ENCODE results near the gene TEX261.

The TEX261 gene

GRCh38 chr2:70961648-70961994 is 33.1 kb downstream of the TEX261 start:
- no peak overlapping the region for H3K4me3 ChIP-seq (replicated peaks in 1 of 2; ENCODE audit: low read depth in 2 of 2, low read length in 2 of 2)
- no peak for DNase-seq (ENCODE audit: low read depth in 2 of 2)
- TF ChIP-seq, protein P1, sequence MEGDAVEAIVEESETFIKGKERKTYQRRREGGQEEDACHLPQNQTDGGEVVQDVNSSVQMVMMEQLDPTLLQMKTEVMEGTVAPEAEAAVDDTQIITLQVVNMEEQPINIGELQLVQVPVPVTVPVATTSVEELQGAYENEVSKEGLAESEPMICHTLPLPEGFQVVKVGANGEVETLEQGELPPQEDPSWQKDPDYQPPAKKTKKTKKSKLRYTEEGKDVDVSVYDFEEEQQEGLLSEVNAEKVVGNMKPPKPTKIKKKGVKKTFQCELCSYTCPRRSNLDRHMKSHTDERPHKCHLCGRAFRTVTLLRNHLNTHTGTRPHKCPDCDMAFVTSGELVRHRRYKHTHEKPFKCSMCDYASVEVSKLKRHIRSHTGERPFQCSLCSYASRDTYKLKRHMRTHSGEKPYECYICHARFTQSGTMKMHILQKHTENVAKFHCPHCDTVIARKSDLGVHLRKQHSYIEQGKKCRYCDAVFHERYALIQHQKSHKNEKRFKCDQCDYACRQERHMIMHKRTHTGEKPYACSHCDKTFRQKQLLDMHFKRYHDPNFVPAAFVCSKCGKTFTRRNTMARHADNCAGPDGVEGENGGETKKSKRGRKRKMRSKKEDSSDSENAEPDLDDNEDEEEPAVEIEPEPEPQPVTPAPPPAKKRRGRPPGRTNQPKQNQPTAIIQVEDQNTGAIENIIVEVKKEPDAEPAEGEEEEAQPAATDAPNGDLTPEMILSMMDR (IDR thresholded peaks at IDR 0.05; ENCODE audit: low read depth, low read length), result no peak

- no peak for DNase-seq (ENCODE audit: low read depth in 2 of 2)
- TF ChIP-seq, protein P1 (IDR thresholded peaks at IDR 0.05; ENCODE audit: low read depth, low read length), result no peak
- no peak overlapping the region for H3K4me3 ChIP-seq (replicated peaks in 1 of 2; ENCODE audit: low read depth in 2 of 2, low read length in 2 of 2)
Observed at GRCh38 chr2:70960833-70961647, 33.6 kb downstream of the TEX261 start.

GRCh38 chr2:70959851-70960832 is 34.5 kb downstream of the TEX261 start:
- H3K4me3 ChIP-seq (replicated peaks in 1 of 2; ENCODE audit: low read depth in 2 of 2, low read length in 2 of 2), result no peak overlapping the region
- no peak for DNase-seq (ENCODE audit: low read depth in 2 of 2)
- TF ChIP-seq, protein P1 (IDR thresholded peaks at IDR 0.05; ENCODE audit: low read depth, low read length), result peak; percentile 13

DNA sequence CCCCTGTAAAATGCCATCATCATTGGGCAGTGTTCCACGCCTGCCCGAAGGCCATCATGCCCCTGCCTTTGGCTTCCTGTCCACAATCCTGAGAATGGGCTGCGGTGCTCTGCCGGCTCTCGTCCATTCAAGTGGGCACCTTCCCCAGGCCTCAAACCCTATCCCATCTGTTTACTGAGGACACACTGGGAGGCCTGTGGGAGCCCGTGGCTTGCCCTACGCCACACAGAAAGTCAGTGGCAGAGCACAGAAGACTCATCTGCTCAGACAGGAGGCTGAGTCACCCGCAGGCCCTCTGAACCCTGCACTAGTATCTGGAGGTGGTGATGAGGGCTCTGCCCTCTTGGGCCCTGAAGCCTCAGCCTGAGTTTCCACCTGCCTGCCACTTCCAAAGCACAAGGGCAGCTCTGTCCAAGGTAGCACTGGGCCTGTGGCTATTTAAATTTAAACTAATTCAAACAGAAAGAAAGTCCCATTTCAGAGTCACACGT is 35.4 kb downstream of the TEX261 start:
- TF ChIP-seq, protein P1 (IDR thresholded peaks at IDR 0.05; ENCODE audit: low read depth, low read length), result no peak
- DNase-seq (ENCODE audit: low read depth in 2 of 2), result no peak

GRCh38 chr2:70958759-70959158 is 35.9 kb downstream of the TEX261 start:
- TF ChIP-seq, protein P1 (IDR thresholded peaks at IDR 0.05; ENCODE audit: low read depth, low read length), result no peak
- DNase-seq (ENCODE audit: low read depth in 2 of 2), result no peak
- no peak overlapping the region for H3K4me3 ChIP-seq (replicated peaks in 1 of 2; ENCODE audit: low read depth in 2 of 2, low read length in 2 of 2)

More for the DNA sequence above, 35.4 kb downstream of the TEX261 start:
- no peak overlapping the region for H3K4me3 ChIP-seq (replicated peaks in 1 of 2; ENCODE audit: low read depth in 2 of 2, low read length in 2 of 2)

- H3K4me3 ChIP-seq (replicated peaks in 1 of 2; ENCODE audit: low read depth in 2 of 2, low read length in 2 of 2), result no peak overlapping the region
- TF ChIP-seq, protein P1 (IDR thresholded peaks at IDR 0.05; ENCODE audit: low read depth, low read length), result no peak
- DNase-seq (ENCODE audit: low read depth in 2 of 2), result no peak
Observed at GRCh38 chr2:70957798-70958197, 36.9 kb downstream of the TEX261 start.
